Stomach (tissue), 4 donors: ENCODE results near the gene WNK2.

ENCODE experiments used
- POLR2AphosphoS5 ChIP-seq, 3 donors: sonication (generic); formaldehyde crosslinking; IDR thresholded peaks; one replicate each; pipeline ENCODE4 v1.6.1; 2016; ENCODE audit warnings: antibody characterized with exemption in 3 of 3
- TF ChIP-seq, protein P1 (sequence below), 7 experiments: fragments of 450-650 bp in 4 of 7; fragments of 200-600 bp in 3 of 7; sonication (generic) in 3 of 7; IDR thresholded peaks; one replicate each; pipeline ENCODE4 v1.5.1; 2016 to 2019; ENCODE audit warnings: antibody characterized with exemption in 7 of 7, control low read depth in 2 of 7, mild to moderate bottlenecking in 1 of 7

DNA sequence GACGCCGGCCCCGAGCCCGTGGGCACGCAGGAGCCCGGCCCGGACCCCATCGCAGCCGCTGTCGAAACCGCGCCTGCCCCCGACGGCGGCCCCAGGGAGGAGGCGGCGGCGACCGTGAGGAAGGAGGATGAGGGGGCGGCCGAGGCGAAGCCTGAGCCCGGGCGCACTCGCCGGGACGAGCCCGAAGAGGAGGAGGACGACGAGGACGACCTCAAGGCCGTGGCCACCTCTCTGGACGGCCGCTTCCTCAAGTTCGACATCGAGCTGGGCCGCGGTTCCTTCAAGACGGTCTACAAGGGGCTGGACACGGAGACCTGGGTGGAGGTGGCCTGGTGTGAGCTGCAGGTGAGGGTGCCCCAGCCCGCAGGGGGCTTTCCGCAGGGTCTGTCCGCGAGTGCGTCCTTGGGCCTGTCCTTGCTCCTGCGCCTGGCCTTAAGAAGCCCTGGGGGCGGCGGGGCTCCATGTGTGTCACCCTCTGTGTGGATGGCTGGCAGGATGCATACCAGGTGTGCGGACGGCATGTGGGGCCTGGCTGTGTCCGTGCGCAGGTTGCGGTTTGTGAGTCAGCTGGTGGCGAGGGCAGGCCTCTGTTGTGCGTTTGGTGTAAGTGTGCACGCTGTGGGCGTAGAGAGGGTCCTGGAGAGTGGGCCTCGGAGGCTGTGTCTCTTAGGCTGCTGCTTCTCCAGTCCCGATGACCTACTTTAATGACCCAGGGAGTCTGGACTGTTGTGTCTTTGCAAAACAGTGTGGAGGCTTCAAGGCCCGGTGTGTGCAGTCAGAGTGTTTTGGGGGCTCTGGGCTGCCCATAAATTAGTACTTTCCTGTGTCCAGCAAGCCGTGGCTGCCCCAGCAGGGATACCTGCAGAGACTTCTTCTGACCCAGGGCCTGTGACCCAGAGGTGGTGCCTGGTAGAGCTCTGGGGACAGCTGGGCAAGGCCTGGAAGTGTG, 1.6 kb downstream of the WNK2 start:
- TF ChIP-seq, protein P1, sequence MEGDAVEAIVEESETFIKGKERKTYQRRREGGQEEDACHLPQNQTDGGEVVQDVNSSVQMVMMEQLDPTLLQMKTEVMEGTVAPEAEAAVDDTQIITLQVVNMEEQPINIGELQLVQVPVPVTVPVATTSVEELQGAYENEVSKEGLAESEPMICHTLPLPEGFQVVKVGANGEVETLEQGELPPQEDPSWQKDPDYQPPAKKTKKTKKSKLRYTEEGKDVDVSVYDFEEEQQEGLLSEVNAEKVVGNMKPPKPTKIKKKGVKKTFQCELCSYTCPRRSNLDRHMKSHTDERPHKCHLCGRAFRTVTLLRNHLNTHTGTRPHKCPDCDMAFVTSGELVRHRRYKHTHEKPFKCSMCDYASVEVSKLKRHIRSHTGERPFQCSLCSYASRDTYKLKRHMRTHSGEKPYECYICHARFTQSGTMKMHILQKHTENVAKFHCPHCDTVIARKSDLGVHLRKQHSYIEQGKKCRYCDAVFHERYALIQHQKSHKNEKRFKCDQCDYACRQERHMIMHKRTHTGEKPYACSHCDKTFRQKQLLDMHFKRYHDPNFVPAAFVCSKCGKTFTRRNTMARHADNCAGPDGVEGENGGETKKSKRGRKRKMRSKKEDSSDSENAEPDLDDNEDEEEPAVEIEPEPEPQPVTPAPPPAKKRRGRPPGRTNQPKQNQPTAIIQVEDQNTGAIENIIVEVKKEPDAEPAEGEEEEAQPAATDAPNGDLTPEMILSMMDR (IDR thresholded peaks at IDR 0.05), result no peak
- TF ChIP-seq POLR2AphosphoS5 (IDR thresholded peaks at IDR 0.05), result no peak
